ENCODE measurements around the gene POFUT2.

GRCh38 chr21:45259206-45259840 is 28.4 kb downstream of the POFUT2 start:
- TF ChIP-seq CTCF (IDR thresholded peaks at IDR 0.05) (no peak), EP300 (IDR thresholded peaks at IDR 0.05) (no peak), POLR2A (IDR thresholded peaks at IDR 0.05) (no peak)
